Measurements from ENCODE around the gene RCCD1. TPM values are rescaled to one million over a fixed set of nuclear protein-coding genes. Genes with fewer than 3 reads are reported as not detected.

The RCCD1 gene
- total and polyA plus RNA-seq, 2 of the 8 experiments (the other 6 are each of a cell fraction or from before 2014, with no cell fraction given): 9.9 to 18.8 TPM

- H2BK15ac ChIP-seq (ENCODE audit: low read length): no peak overlapping the region
- H3K9me3 ChIP-seq (ENCODE audit: insufficient read depth in 2 of 2, low read depth in 1 of 2, low read length in 1 of 2): no peaks in the 10 kb centered on the region
- H4K91ac ChIP-seq (replicated peaks; ENCODE audit: insufficient read length, low read length): no peak overlapping the region
- no peak overlapping the region for H2AK5ac ChIP-seq (ENCODE audit: low read depth, low read length)
- H3K4me2 ChIP-seq (ENCODE audit: insufficient read depth in 1 of 2, low read depth in 2 of 2, low read length in 2 of 2): peak overlapping the region in 1 of 2 experiments; percentile 82; a peak in 1 of 4 replicates
- TF ChIP-seq POU5F1 (IDR thresholded peaks at IDR 0.05; ENCODE audit: low read depth, low read length): no peak
- TF ChIP-seq PHF8 (conservative IDR thresholded peaks at IDR 0.05; ENCODE audit: low read depth, low read length): no peak
- no peak for TF ChIP-seq HDAC2 (IDR thresholded peaks at IDR 0.05; ENCODE audit: borderline replicate concordance in 1 of 2, low read depth in 2 of 2, low read length in 2 of 2)
- no peak for TF ChIP-seq ASH2L (IDR thresholded peaks at IDR 0.05; ENCODE audit: low read length)
- no peak overlapping the region for H3K9ac ChIP-seq (replicated peaks in 1 of 4; ENCODE audit: extremely low read depth in 1 of 4, low read depth in 3 of 4, low read length in 3 of 4)
- ChIA-PET POLR2A (ENCODE audit: partially characterized antibody) (interaction anchor here (0.7 to 2.7 kb wide), 13 partner anchors 11 to 114 kb away, joined by 3 to 14 read pairs (median 5); partner anchors contain the start of genes HDDC3, MAN2A2, PRC1 and UNC45A), CTCF (ENCODE audit: partially characterized antibody) (interaction anchor here (0.8 to 19.2 kb wide), 7 partner anchors 8 to 472 kb away, joined by 3 to 306 read pairs (median 5); partner anchors contain the start of genes HDDC3 and UNC45A)
- H3K79me1 ChIP-seq (ENCODE audit: low read depth, low read length): peaks cover 3% of the 10 kb centered on the region; the same call in 1 of the 2 replicates
- FAIRE-seq (no peak), DNase-seq (ENCODE audit: low read depth in 1 of 2, low spot score in 2 of 2) (no peak)
- peaks cover 14% of the 10 kb centered on the region; the same call in 1 of the 2 replicates for H3K23me2 ChIP-seq (ENCODE audit: low read depth, low read length)
- H3K4me1 ChIP-seq (replicated peaks in 1 of 4; ENCODE audit: control insufficient read depth in 3 of 4, insufficient read depth in 4 of 4, low read length in 3 of 4): peaks cover 0 to 15% (median 8%) of the 10 kb centered on the region in 4 experiments; a peak in 6 of 7 replicates
- peaks cover 0 to 5% of the 10 kb centered on the region in 2 experiments for H4K20me1 ChIP-seq (replicated peaks in 1 of 2; ENCODE audit: control insufficient read depth in 1 of 2, insufficient read depth in 2 of 2, low read length in 2 of 2)
- no peak overlapping the region for H2BK12ac ChIP-seq (ENCODE audit: low read depth, low read length)
- H3K14ac ChIP-seq (ENCODE audit: insufficient read length): no peak overlapping the region
- H3K23ac ChIP-seq (ENCODE audit: insufficient read length): no peak overlapping the region
- H3K18ac ChIP-seq (ENCODE audit: extremely low read depth, low read length): no peak overlapping the region
- H3K36me3 ChIP-seq (ENCODE audit: control insufficient read depth in 2 of 4, insufficient read depth in 4 of 4, low read length in 3 of 4): peaks cover 7 to 38% (median 28%) of the 10 kb centered on the region in 4 experiments
- no peak overlapping the region for H2AFZ ChIP-seq (ENCODE audit: low read length)
- no peak overlapping the region for H4K5ac ChIP-seq (ENCODE audit: insufficient read length, low read depth, low read length)
- no peaks in the 10 kb centered on the region for H3K27me3 ChIP-seq (replicated peaks in 1 of 4; ENCODE audit: control insufficient read depth in 3 of 4, extremely low read depth in 1 of 4, insufficient read depth in 3 of 4, low read length in 3 of 4)
- no peak overlapping the region for H3K4ac ChIP-seq (replicated peaks; ENCODE audit: insufficient read length, low read depth, low read length)
- no peak overlapping the region for H2BK20ac ChIP-seq (ENCODE audit: low read length)
- no peaks in the 10 kb centered on the region for H3K79me2 ChIP-seq (ENCODE audit: control insufficient read depth in 1 of 2, insufficient read depth in 2 of 2, low read length in 2 of 2)
- no peak overlapping the region for H2BK5ac ChIP-seq (ENCODE audit: low read depth, low read length)
- no peak overlapping the region for H4K8ac ChIP-seq (ENCODE audit: extremely low read depth, insufficient read depth, low read length)
- H2BK120ac ChIP-seq (replicated peaks; ENCODE audit: low read depth, low read length): no peak overlapping the region
- peak overlapping the region in 1 of 4 experiments; percentile 72; a peak in 4 of 8 replicates for H3K4me3 ChIP-seq (ENCODE audit: extremely low read depth in 1 of 4, insufficient read depth in 2 of 4, low read depth in 3 of 4, low read length in 4 of 4)
- H3K56ac ChIP-seq (replicated peaks; ENCODE audit: insufficient read length, low read depth, low read length): no peak overlapping the region
- H3K27ac ChIP-seq (ENCODE audit: low read depth, low read length): no peak overlapping the region
- WGBS, 2 experiments (ENCODE audit: extremely low coverage in 1 of 2, insufficient coverage in 1 of 2, insufficient read length in 1 of 2, insufficient replicate concordance in 2 of 2, low coverage in 1 of 2, low lambda C conversion rate in 2 of 2, missing lambda C conversion rate in 1 of 2): 64% methylated on average over 12 of the region's 16 CpGs; no CpG with 5 or more reads in 1 of the 2 experiments
Measured at GRCh38 chr15:90953947-90954711, 555 bp upstream of the RCCD1 start.

All from H1 (cell line).